H1 (cell line): Measurements from ENCODE around the gene DENND1A. TPM values are rescaled to one million over a fixed set of nuclear protein-coding genes. Genes with fewer than 3 reads are reported as not detected.

Source experiments
- CTCF ChIA-PET: fragments of 300-600 bp; sonication (Branson Sonifier 250); formaldehyde crosslinking; loops from one replicate; lab custom pipeline; 2021; ENCODE audit not compliant: partially characterized antibody; lab: Charles Lee
- POLR2A ChIA-PET: fragments of 300-600 bp; sonication (Branson Sonifier 250); formaldehyde crosslinking; loops from one replicate; lab custom pipeline; 2021; ENCODE audit warnings: inconsistent platforms; ENCODE audit not compliant: partially characterized antibody; lab: Charles Lee
- DNase-seq, 2 experiments: peaks; one replicate each; pipeline versions ENCODE4 v3.0.0 to v3.0.0-alpha.2; 2010 to 2022; ENCODE audit warnings: low spot score in 2 of 2, low read depth in 1 of 2, mixed read lengths in 1 of 2
- FAIRE-seq: peaks from 2 replicates; lab custom pipeline; 2011; peaks lifted over from hg19 to GRCh38; lab: Jason Lieb, UNC
- H2AFZ ChIP-seq: 2 replicates; pipeline ENCODE4 v1.8.1; 2012; ENCODE audit warnings: low read length, inconsistent platforms
- H2AK5ac ChIP-seq: 2 replicates; pipeline ENCODE4 v1.6.1; 2013; ENCODE audit warnings: low read depth, low read length
- H2BK120ac ChIP-seq: replicated peaks from 2 replicates; pipeline ENCODE3; 2013; ENCODE audit warnings: low read depth, low read length, inconsistent platforms
- H2BK12ac ChIP-seq: 2 replicates; pipeline ENCODE4 v1.6.1; 2013; ENCODE audit warnings: low read depth, low read length
- H2BK15ac ChIP-seq: 2 replicates; pipeline ENCODE4 v1.6.1; 2013; ENCODE audit warnings: low read length
- H2BK20ac ChIP-seq: 2 replicates; pipeline ENCODE4 v1.6.1; 2013; ENCODE audit warnings: low read length
- H2BK5ac ChIP-seq: 2 replicates; pipeline ENCODE4 v1.6.1; 2013; ENCODE audit warnings: low read depth, low read length
- H3K14ac ChIP-seq: 2 replicates; pipeline ENCODE4 v1.6.1; 2013; ENCODE audit warnings: inconsistent platforms; ENCODE audit not compliant: insufficient read length
- H3K18ac ChIP-seq: 2 replicates; pipeline ENCODE4 v1.6.1; 2013; ENCODE audit warnings: low read length; ENCODE audit errors: extremely low read depth
- H3K23ac ChIP-seq: 2 replicates; pipeline ENCODE4 v1.6.1; 2013; ENCODE audit warnings: inconsistent platforms; ENCODE audit not compliant: insufficient read length
- H3K23me2 ChIP-seq: 2 replicates; pipeline ENCODE4 v1.6.1; 2013; ENCODE audit warnings: low read depth, low read length
- H3K27ac ChIP-seq: 2 replicates; pipeline ENCODE4 v1.6.1; 2011; ENCODE audit warnings: low read depth, low read length, inconsistent platforms
- H3K27me3 ChIP-seq, 4 experiments: replicated peaks in 1 of 4; 1 replicate in 1 of 4; 2 replicates in 3 of 4; pipeline versions ENCODE4 v1.6.1 to v1.8.1; 2011 to 2013; ENCODE audit warnings: low read length in 3 of 4, mild to moderate bottlenecking in 3 of 4, inconsistent platforms in 2 of 4, mixed read lengths in 2 of 4, moderate library complexity in 1 of 4; ENCODE audit not compliant: control insufficient read depth in 3 of 4, insufficient read depth in 3 of 4; ENCODE audit errors: extremely low read depth in 1 of 4
- H3K36me3 ChIP-seq, 4 experiments: 2 replicates each; pipeline versions ENCODE4 v1.6.1 to v1.8.1; 2011 to 2013; ENCODE audit warnings: mild to moderate bottlenecking in 4 of 4, low read length in 3 of 4, moderate library complexity in 2 of 4, control low read depth in 1 of 4, inconsistent platforms in 1 of 4; ENCODE audit not compliant: insufficient read depth in 4 of 4, control insufficient read depth in 2 of 4
- H3K4ac ChIP-seq: replicated peaks from 2 replicates; pipeline ENCODE3; 2013; ENCODE audit warnings: low read length, low read depth, mixed read lengths, inconsistent platforms; ENCODE audit not compliant: insufficient read length
- H3K4me1 ChIP-seq, 4 experiments: replicated peaks in 1 of 4; 1 replicate in 1 of 4; 2 replicates in 3 of 4; pipeline versions ENCODE4 v1.6.1 to v1.8.1; 2011 to 2013; ENCODE audit warnings: low read length in 3 of 4, inconsistent platforms in 2 of 4, mixed read lengths in 1 of 4; ENCODE audit not compliant: insufficient read depth in 4 of 4, control insufficient read depth in 3 of 4
- H3K4me2 ChIP-seq, 2 experiments: 2 replicates each; pipeline versions ENCODE4 v1.6.1 to v1.8.1; 2011 to 2013; ENCODE audit warnings: low read depth in 2 of 2, low read length in 2 of 2, control low read depth in 1 of 2, inconsistent platforms in 1 of 2, mild to moderate bottlenecking in 1 of 2; ENCODE audit not compliant: insufficient read depth in 1 of 2
- H3K4me3 ChIP-seq, 4 experiments: fragments of 200-600, 300-600 bp in 1 of 4; sonication (generic), shearing (Covaris generic), sonication (Bioruptor Twin) in 1 of 4; 2 replicates each; pipeline versions ENCODE4 v1.5.1 to v1.8.1; 2011 to 2016; ENCODE audit warnings: low read length in 4 of 4, low read depth in 3 of 4, control low read depth in 2 of 4, inconsistent platforms in 2 of 4, mild to moderate bottlenecking in 2 of 4, mixed read lengths in 1 of 4, moderate library complexity in 1 of 4; ENCODE audit not compliant: insufficient read depth in 2 of 4; ENCODE audit errors: extremely low read depth in 1 of 4
- H3K56ac ChIP-seq: replicated peaks from 2 replicates; pipeline ENCODE3; 2013; ENCODE audit warnings: low read depth, mild to moderate bottlenecking, mixed read lengths, low read length, inconsistent platforms; ENCODE audit not compliant: insufficient read length
- H3K79me1 ChIP-seq: 2 replicates; pipeline ENCODE4 v1.6.1; 2013; ENCODE audit warnings: low read depth, low read length, control low read depth
- H3K79me2 ChIP-seq, 2 experiments: 2 replicates each; pipeline versions ENCODE4 v1.6.1 to v1.8.1; 2012 to 2013; ENCODE audit warnings: low read length in 2 of 2, mild to moderate bottlenecking in 2 of 2, inconsistent platforms in 1 of 2; ENCODE audit not compliant: insufficient read depth in 2 of 2, control insufficient read depth in 1 of 2
- H3K9ac ChIP-seq, 4 experiments: replicated peaks in 1 of 4; 1 replicate in 1 of 4; 2 replicates in 3 of 4; pipeline versions ENCODE4 v1.6.1 to v1.8.1; 2011 to 2013; ENCODE audit warnings: low read depth in 3 of 4, low read length in 3 of 4, control low read depth in 2 of 4, mild to moderate bottlenecking in 2 of 4, moderate library complexity in 2 of 4, inconsistent platforms in 1 of 4; ENCODE audit errors: extremely low read depth in 1 of 4
- H3K9me3 ChIP-seq, 2 experiments: 2 replicates each; pipeline versions ENCODE4 v1.6.1 to v1.8.1; 2012 to 2013; ENCODE audit warnings: mild to moderate bottlenecking in 2 of 2, moderate library complexity in 2 of 2, control low read depth in 1 of 2, inconsistent platforms in 1 of 2, low read depth in 1 of 2, low read length in 1 of 2, mixed read lengths in 1 of 2; ENCODE audit not compliant: insufficient read depth in 2 of 2
- H4K20me1 ChIP-seq, 2 experiments: replicated peaks in 1 of 2; 2 replicates each; pipeline versions ENCODE3 to v1.8.1; 2011 to 2013; ENCODE audit warnings: inconsistent platforms in 2 of 2, low read length in 2 of 2, mild to moderate bottlenecking in 1 of 2; ENCODE audit not compliant: insufficient read depth in 2 of 2, control insufficient read depth in 1 of 2
- H4K5ac ChIP-seq: 2 replicates; pipeline ENCODE4 v1.6.1; 2013; ENCODE audit warnings: low read length, low read depth, mixed read lengths, inconsistent platforms; ENCODE audit not compliant: insufficient read length
- H4K8ac ChIP-seq: 2 replicates; pipeline ENCODE4 v1.8.0; 2013; ENCODE audit warnings: mild to moderate bottlenecking, moderate library complexity, low read length, inconsistent platforms; ENCODE audit not compliant: insufficient read depth; ENCODE audit errors: extremely low read depth
- H4K91ac ChIP-seq: replicated peaks from 2 replicates; pipeline ENCODE3; 2013; ENCODE audit warnings: low read length, mixed read lengths, inconsistent platforms; ENCODE audit not compliant: insufficient read length
- HDAC2 ChIP-seq, 2 experiments: fragments of 300-600 bp in 1 of 2; sonication (generic) in 1 of 2; IDR thresholded peaks; 2 replicates each; pipeline ENCODE4 v1.6.1; 2011 to 2012; ENCODE audit warnings: low read depth in 2 of 2, low read length in 2 of 2, mild to moderate bottlenecking in 2 of 2, moderate library complexity in 2 of 2, borderline replicate concordance in 1 of 2, inconsistent platforms in 1 of 2
- JUN ChIP-seq: IDR thresholded peaks from 2 replicates; pipeline ENCODE4 v1.6.1; 2011; ENCODE audit warnings: low read depth, mild to moderate bottlenecking, improper control_type of control experiment, low read length
- KDM5A ChIP-seq: fragments of 200-600 bp; IDR thresholded peaks from 2 replicates; pipeline ENCODE4 v1.7.1; 2012; ENCODE audit warnings: mild to moderate bottlenecking, low read length, inconsistent platforms, mixed read lengths
- RXRA ChIP-seq: IDR thresholded peaks from 2 replicates; pipeline ENCODE4 v1.6.1; 2011; ENCODE audit warnings: low read depth, mild to moderate bottlenecking, low read length, moderate library complexity; ENCODE audit not compliant: insufficient read depth
- SIN3A ChIP-seq, 2 experiments: IDR thresholded peaks in 1 of 2; conservative IDR thresholded peaks in 1 of 2; 2 replicates each; pipeline ENCODE4 v1.6.1; 2011 to 2012; ENCODE audit warnings: low read length in 2 of 2, improper control_type of control experiment in 1 of 2, low read depth in 1 of 2, mild to moderate bottlenecking in 1 of 2
- SP4 ChIP-seq: IDR thresholded peaks from 2 replicates; pipeline ENCODE4 v1.6.1; 2012; ENCODE audit warnings: low read length, inconsistent platforms
- WGBS, 2 experiments: shearing (Covaris generic) in 1 of 2; methylation state at CpG; one replicate each; pipeline versions ENCODE4 v1.1.6 to v1.1.7; 2013 to 2015; ENCODE audit warnings: low lambda C conversion rate in 2 of 2, mixed read lengths in 2 of 2, inconsistent platforms in 1 of 2, low coverage in 1 of 2, missing lambda C conversion rate in 1 of 2; ENCODE audit not compliant: insufficient replicate concordance in 2 of 2, insufficient coverage in 1 of 2, insufficient read length in 1 of 2; ENCODE audit errors: extremely low coverage in 1 of 2, missing lambda C conversion rate in 1 of 2; 5-methylcytosine and 5-hydroxymethylcytosine counted together
- polyA plus RNA-seq, 7 experiments: library from polyadenylated mRNA; depleted of rRNA in 3 of 7; stranded (reverse) in 5 of 7; unstranded in 2 of 7; fragments of >200 nt in 5 of 7; fragments of 200-250 nt in 2 of 7; gene quantifications; 1 replicate in 5 of 7; 2 replicates in 1 of 7; 4 replicates in 1 of 7; pipeline versions ENCODE4 v1.2.1 to v1.2.3, GENCODE V29; 2011 to 2013; ENCODE audit warnings: missing spikeins in 2 of 7, mixed read lengths in 2 of 7
- total RNA-seq: library from RNA; stranded (reverse); fragmentation: NEBNext Ultra II Directional; extraction: Animal tissue kit (Norgen Biotek cat#: 25700); gene quantifications from 2 replicates; pipeline ENCODE4 v1.2.1, GENCODE V29; 2021

DENND1A gene
- total and polyA plus RNA-seq, 2 of the 8 experiments (the other 6 are each of a cell fraction or from before 2014, with no cell fraction given) = 24.1 to 26.4 TPM

DNA sequence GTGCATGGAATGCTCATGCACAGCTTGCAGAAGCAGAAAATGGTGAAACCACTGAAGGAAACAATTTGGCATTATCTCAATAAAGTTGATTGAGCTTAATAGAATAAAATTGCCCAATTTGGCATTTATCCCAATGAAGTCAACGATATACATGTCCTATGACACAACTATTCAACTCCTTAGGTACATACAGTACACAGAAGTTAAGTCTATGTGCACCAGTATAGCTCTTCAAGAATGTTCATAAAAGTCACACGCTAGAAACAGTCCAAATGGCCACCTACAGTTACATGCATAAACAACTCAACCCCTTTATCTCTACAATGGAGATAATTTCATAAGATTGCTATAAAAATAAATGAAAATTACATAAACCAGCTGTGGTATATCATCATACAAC is 184.5 kb downstream of the DENND1A start:
- TF ChIP-seq KDM5A = no peak
- TF ChIP-seq SP4 = no peak
- TF ChIP-seq JUN = no peak
- no peak for TF ChIP-seq RXRA
- no peak for TF ChIP-seq HDAC2 (IDR thresholded peaks at IDR 0.05; ENCODE audit: borderline replicate concordance in 1 of 2, low read depth in 2 of 2, low read length in 2 of 2)
- no peak for TF ChIP-seq SIN3A (conservative IDR thresholded peaks at IDR 0.05 in 1 of 2, IDR thresholded peaks at IDR 0.05 in 1 of 2; ENCODE audit: low read depth in 1 of 2, low read length in 2 of 2)
- no peak overlapping the region for H2AK5ac ChIP-seq
- DNase-seq = no peak
- H3K56ac ChIP-seq = no peak overlapping the region
- no peak for FAIRE-seq
- POLR2A ChIA-PET = interaction anchor here (0.8 kb wide), 1 partner anchor 8 kb away, joined by 3 read pairs; no protein-coding TSS in a partner anchor
- H3K27me3 ChIP-seq = no peaks in the 10 kb centered on the region
- no peaks in the 10 kb centered on the region for H3K9me3 ChIP-seq
- H3K4me2 ChIP-seq = no peak overlapping the region
- H3K4me1 ChIP-seq = peaks cover 0 to 5% (median 2%) of the 10 kb centered on the region in 4 experiments; a peak in 5 of 7 replicates
- H4K5ac ChIP-seq = no peak overlapping the region
- H3K4me3 ChIP-seq = no peak overlapping the region
- H3K79me1 ChIP-seq = no peaks in the 10 kb centered on the region
- H4K8ac ChIP-seq = no peak overlapping the region
- no peak overlapping the region for H2BK12ac ChIP-seq
- H3K14ac ChIP-seq = no peak overlapping the region
- no peak overlapping the region for H2BK15ac ChIP-seq
- no peak overlapping the region for H4K91ac ChIP-seq
- H2BK20ac ChIP-seq = no peak overlapping the region
- no peak overlapping the region for H3K18ac ChIP-seq
- 87% methylated on average over 2 of the region's 2 CpGs; no CpG with 5 or more reads in 1 of the 2 experiments for WGBS, 2 experiments
- H3K79me2 ChIP-seq = 0 out of 4 replicates have a peak, but pooled peaks cover 0 to 3% of the 10 kb centered on the region in 2 experiments
- no peak overlapping the region for H3K9ac ChIP-seq
- H4K20me1 ChIP-seq = peaks cover 0 to 3% of the 10 kb centered on the region in 2 experiments
- H2BK120ac ChIP-seq = no peak overlapping the region
- H2AFZ ChIP-seq = no peak overlapping the region
- H3K27ac ChIP-seq = no peak overlapping the region
- H3K36me3 ChIP-seq = no peaks in the 10 kb centered on the region
- H3K4ac ChIP-seq = no peak overlapping the region
- no peaks in the 10 kb centered on the region for H3K23me2 ChIP-seq
- H3K23ac ChIP-seq = no peak overlapping the region
- no peak overlapping the region for H2BK5ac ChIP-seq
- CTCF ChIA-PET = no interaction called here
